Femur (tissue), 1 donor: ENCODE data around the gene MYRIP.

Experiments
- DNase-seq: peaks from one replicate; pipeline ENCODE4 v3.0.0-alpha.2; 2017

Gene MYRIP

GRCh38 chr3:40196966-40197365 is 387.6 kb downstream of the MYRIP start:
- DNase-seq = no peak

GRCh38 chr3:40200692-40201316 is 391.4 kb downstream of the MYRIP start:
- DNase-seq = no peak

- no peak for DNase-seq
Observed at GRCh38 chr3:40201770-40202169, 392.4 kb downstream of the MYRIP start.

- no peak for DNase-seq
Observed at GRCh38 chr3:40206522-40206921, 397.1 kb downstream of the MYRIP start.

- DNase-seq = no peak
Observed at GRCh38 chr3:40207796-40208195, 398.4 kb downstream of the MYRIP start.

- DNase-seq = no peak
Observed at GRCh38 chr3:40208251-40208650, 398.8 kb downstream of the MYRIP start.

GRCh38 chr3:40211579-40211978 is 402.2 kb downstream of the MYRIP start:
- DNase-seq = no peak

GRCh38 chr3:40213556-40213955 is 404.1 kb downstream of the MYRIP start:
- DNase-seq = no peak

- DNase-seq = no peak
Observed at GRCh38 chr3:40215015-40215414, 405.6 kb downstream of the MYRIP start.

GRCh38 chr3:40216471-40216870 is 407.1 kb downstream of the MYRIP start:
- no peak for DNase-seq

- DNase-seq = no peak
Observed at GRCh38 chr3:40223856-40224255, 414.4 kb downstream of the MYRIP start.

- DNase-seq = no peak
Observed at GRCh38 chr3:40224796-40225515, 415.5 kb downstream of the MYRIP start.

- DNase-seq = no peak
Observed at GRCh38 chr3:40226636-40227035, 417.2 kb downstream of the MYRIP start.

GRCh38 chr3:40228792-40229350 is 419.5 kb downstream of the MYRIP start:
- DNase-seq = no peak

GRCh38 chr3:40229386-40229785 is 420.0 kb downstream of the MYRIP start:
- no peak for DNase-seq

- DNase-seq = no peak
Observed at GRCh38 chr3:40229963-40230362, 420.6 kb downstream of the MYRIP start.

GRCh38 chr3:40230382-40230781 is 421.0 kb downstream of the MYRIP start:
- DNase-seq = no peak

GRCh38 chr3:40232626-40233025 is 423.2 kb downstream of the MYRIP start:
- no peak for DNase-seq

- no peak for DNase-seq
Observed at GRCh38 chr3:40237159-40237558, 427.8 kb downstream of the MYRIP start.

GRCh38 chr3:40237889-40238571 is 428.6 kb downstream of the MYRIP start:
- DNase-seq = no peak

- DNase-seq = no peak
Observed at GRCh38 chr3:40240921-40241320, 431.5 kb downstream of the MYRIP start.

GRCh38 chr3:40242216-40242615 is 432.8 kb downstream of the MYRIP start:
- no peak for DNase-seq

- DNase-seq = no peak
Observed at GRCh38 chr3:40242638-40243037, 433.2 kb downstream of the MYRIP start.

- DNase-seq = no peak
Observed at GRCh38 chr3:40243056-40243455, 433.6 kb downstream of the MYRIP start.
